ENCODE measurements around the gene CRABP1. TPM values are rescaled to one million over a fixed set of nuclear protein-coding genes. Genes with fewer than 3 reads are reported as not detected.
A peak's percentile ranks its signal among the peaks of the same experiment; 100 is the strongest.
"Not testable (repeated sequence)": the region's sequence is repeated elsewhere in the genome, so short reads cannot be mapped to it uniquely, and the experiment has no call there.

Gene CRABP1
- total and polyA plus RNA-seq, 3 experiments from 2014 or later: not detected

GRCh38 chr15:78366342-78366741, 26.2 kb downstream of the CRABP1 start:
- Mint-ChIP-seq H3K4me3 (no peak overlapping the region), H3K36me3 (no peaks in the 10 kb centered on the region), H3K27me3 (peaks cover 18 to 28% of the 10 kb centered on the region in 2 donors), H3K27ac (no peak overlapping the region), H3K4me1 (no peaks in the 10 kb centered on the region), H3K9me3 (no peaks in the 10 kb centered on the region)
- ChIA-PET POLR2A (no interaction called here), CTCF (no interaction called here)
- H3K4me1 ChIP-seq (ENCODE audit: insufficient read depth, low read length): no peaks in the 10 kb centered on the region
- no peaks in the 10 kb centered on the region for H3K36me3 ChIP-seq (ENCODE audit: insufficient read depth, low read length)
- no peak overlapping the region for H3K4me3 ChIP-seq (ENCODE audit: low read length)
- H3K9me3 ChIP-seq (ENCODE audit: low read length): no peaks in the 10 kb centered on the region
- DNase-seq: no peak
- H3K27me3 ChIP-seq (ENCODE audit: insufficient read depth, low read length, poor library complexity, severe bottlenecking): no peaks in the 10 kb centered on the region
- H3K27ac ChIP-seq (ENCODE audit: low read depth, low read length): no peak overlapping the region

- Mint-ChIP-seq H3K4me1 (no peaks in the 10 kb centered on the region), H3K9me3 (no peaks in the 10 kb centered on the region), H3K27ac (no peak overlapping the region), H3K27me3 (peaks cover 16 to 28% of the 10 kb centered on the region in 2 donors), H3K36me3 (no peaks in the 10 kb centered on the region), H3K4me3 (no peak overlapping the region)
- Histone ChIP-seq H3K4me3 (ENCODE audit: low read length) (no peak overlapping the region), H3K27me3 (ENCODE audit: insufficient read depth, low read length, poor library complexity, severe bottlenecking) (no peaks in the 10 kb centered on the region), H3K36me3 (ENCODE audit: insufficient read depth, low read length) (no peaks in the 10 kb centered on the region), H3K9me3 (ENCODE audit: low read length) (no peaks in the 10 kb centered on the region), H3K4me1 (ENCODE audit: insufficient read depth, low read length) (no peaks in the 10 kb centered on the region), H3K27ac (ENCODE audit: low read depth, low read length) (no peak overlapping the region)
- ChIA-PET POLR2A (no interaction called here), CTCF (no interaction called here)
- no peak for DNase-seq
Measured at GRCh38 chr15:78368651-78369050, 28.5 kb downstream of the CRABP1 start.

- Mint-ChIP-seq H3K4me3 (no peak overlapping the region), H3K9me3 (no peaks in the 10 kb centered on the region), H3K27ac (no peak overlapping the region), H3K27me3 (peaks cover 16 to 28% of the 10 kb centered on the region in 2 donors), H3K36me3 (no peaks in the 10 kb centered on the region), H3K4me1 (no peaks in the 10 kb centered on the region)
- Histone ChIP-seq H3K27ac (ENCODE audit: low read depth, low read length) (no peak overlapping the region), H3K4me3 (ENCODE audit: low read length) (no peak overlapping the region), H3K9me3 (ENCODE audit: low read length) (no peaks in the 10 kb centered on the region), H3K4me1 (ENCODE audit: insufficient read depth, low read length) (no peaks in the 10 kb centered on the region), H3K27me3 (ENCODE audit: insufficient read depth, low read length, poor library complexity, severe bottlenecking) (no peaks in the 10 kb centered on the region), H3K36me3 (ENCODE audit: insufficient read depth, low read length) (no peaks in the 10 kb centered on the region)
- CTCF ChIA-PET: no interaction called here
- no peak for DNase-seq
- POLR2A ChIA-PET: no interaction called here
Measured at GRCh38 chr15:78369161-78369560, 29.0 kb downstream of the CRABP1 start.

- no peak for DNase-seq
- ChIA-PET CTCF (no interaction called here), POLR2A (no interaction called here)
- no peaks in the 10 kb centered on the region for H3K27me3 ChIP-seq (ENCODE audit: insufficient read depth, low read length, poor library complexity, severe bottlenecking)
- no peak overlapping the region for H3K27ac ChIP-seq (ENCODE audit: low read depth, low read length)
- H3K9me3 ChIP-seq (ENCODE audit: low read length): no peaks in the 10 kb centered on the region
- Mint-ChIP-seq H3K9me3 (peaks cover 0 to under 1% (median 0%) of the 10 kb centered on the region in 5 donors), H3K4me1 (peaks cover 0 to under 1% (median 0%) of the 10 kb centered on the region in 3 donors), H3K27me3 (peaks cover 19 to 32% of the 10 kb centered on the region in 2 donors), H3K27ac (no peak overlapping the region), H3K36me3 (no peaks in the 10 kb centered on the region), H3K4me3 (no peak overlapping the region)
- no peak overlapping the region for H3K4me3 ChIP-seq (ENCODE audit: low read length)
- no peaks in the 10 kb centered on the region for H3K36me3 ChIP-seq (ENCODE audit: insufficient read depth, low read length)
- no peaks in the 10 kb centered on the region for H3K4me1 ChIP-seq (ENCODE audit: insufficient read depth, low read length)
Measured at GRCh38 chr15:78370013-78370412, 29.9 kb downstream of the CRABP1 start.

- Mint-ChIP-seq H3K4me1 (peaks cover 0 to 3% (median 0%) of the 10 kb centered on the region in 3 donors), H3K27me3 (peaks cover 11 to 24% of the 10 kb centered on the region in 2 donors), H3K36me3 (no peaks in the 10 kb centered on the region), H3K9me3 (peaks cover 0 to 2% (median 0%) of the 10 kb centered on the region in 5 donors), H3K4me3 (no peak overlapping the region), H3K27ac (no peak overlapping the region)
- Histone ChIP-seq H3K9me3 (ENCODE audit: low read length) (no peaks in the 10 kb centered on the region), H3K4me1 (ENCODE audit: insufficient read depth, low read length) (no peaks in the 10 kb centered on the region), H3K36me3 (ENCODE audit: insufficient read depth, low read length) (no peaks in the 10 kb centered on the region), H3K27me3 (ENCODE audit: insufficient read depth, low read length, poor library complexity, severe bottlenecking) (no peaks in the 10 kb centered on the region), H3K4me3 (ENCODE audit: low read length) (no peak overlapping the region), H3K27ac (ENCODE audit: low read depth, low read length) (no peak overlapping the region)
- ChIA-PET CTCF (no interaction called here), POLR2A (no interaction called here)
- DNase-seq: no peak
Measured at GRCh38 chr15:78372880-78373279, 32.7 kb downstream of the CRABP1 start.

- H3K27me3 Mint-ChIP-seq: peaks cover 5 to 10% of the 10 kb centered on the region in 2 donors
- Histone ChIP-seq H3K4me3 (ENCODE audit: low read length) (no peak overlapping the region), H3K9me3 (ENCODE audit: low read length) (no peaks in the 10 kb centered on the region), H3K4me1 (ENCODE audit: insufficient read depth, low read length) (no peaks in the 10 kb centered on the region), H3K27ac (ENCODE audit: low read depth, low read length) (no peak overlapping the region), H3K27me3 (ENCODE audit: insufficient read depth, low read length, poor library complexity, severe bottlenecking) (no peaks in the 10 kb centered on the region), H3K36me3 (ENCODE audit: insufficient read depth, low read length) (no peaks in the 10 kb centered on the region)
- no peaks in the 10 kb centered on the region for H3K36me3 Mint-ChIP-seq
- ChIA-PET POLR2A (no interaction called here), CTCF (no interaction called here)
- DNase-seq: no peak
- peaks cover 0 to 3% (median 0%) of the 10 kb centered on the region in 3 donors for H3K4me1 Mint-ChIP-seq
- peak overlapping the region in 1 of 7 donors; percentile 65 for H3K4me3 Mint-ChIP-seq
- H3K27ac Mint-ChIP-seq: peak overlapping the region in 1 of 8 donors; percentile 12
- H3K9me3 Mint-ChIP-seq: peaks cover 0 to 2% (median 0%) of the 10 kb centered on the region in 5 donors
Measured at GRCh38 chr15:78374436-78375393, 34.6 kb downstream of the CRABP1 start.

GRCh38 chr15:78380143-78380542, 40.0 kb downstream of the CRABP1 start:
- H3K4me1 ChIP-seq (ENCODE audit: insufficient read depth, low read length); H3K27me3 ChIP-seq (ENCODE audit: insufficient read depth, low read length, poor library complexity, severe bottlenecking); H3K4me3 ChIP-seq (ENCODE audit: low read length); H3K36me3 Mint-ChIP-seq; H3K4me1 Mint-ChIP-seq; H3K36me3 ChIP-seq (ENCODE audit: insufficient read depth, low read length); H3K27ac Mint-ChIP-seq; DNase-seq; H3K9me3 Mint-ChIP-seq; H3K9me3 ChIP-seq (ENCODE audit: low read length); POLR2A ChIA-PET; CTCF ChIA-PET; H3K4me3 Mint-ChIP-seq; H3K27ac ChIP-seq (ENCODE audit: low read depth, low read length): not testable (repeated sequence)
- H3K27me3 Mint-ChIP-seq: peaks cover 8 to 26% of the 10 kb centered on the region in 2 donors

- H3K27me3 Mint-ChIP-seq: peaks cover 16 to 41% of the 10 kb centered on the region in 2 donors
- no peak overlapping the region for H3K27ac ChIP-seq (ENCODE audit: low read depth, low read length)
- H3K9me3 ChIP-seq (ENCODE audit: low read length): no peaks in the 10 kb centered on the region
- H3K4me1 Mint-ChIP-seq: no peaks in the 10 kb centered on the region
- H3K4me3 Mint-ChIP-seq: no peak overlapping the region
- no peaks in the 10 kb centered on the region for H3K36me3 Mint-ChIP-seq
- ChIA-PET CTCF (no interaction called here), POLR2A (interaction anchor here (0.7 kb wide), 1 partner anchor 88 kb away, joined by 3 read pairs; no protein-coding TSS in a partner anchor)
- H3K27me3 ChIP-seq (ENCODE audit: insufficient read depth, low read length, poor library complexity, severe bottlenecking): no peaks in the 10 kb centered on the region
- H3K9me3 Mint-ChIP-seq: no peaks in the 10 kb centered on the region
- no peak overlapping the region for H3K4me3 ChIP-seq (ENCODE audit: low read length)
- no peaks in the 10 kb centered on the region for H3K36me3 ChIP-seq (ENCODE audit: insufficient read depth, low read length)
- no peak for DNase-seq
- H3K27ac Mint-ChIP-seq: no peak overlapping the region
- no peaks in the 10 kb centered on the region for H3K4me1 ChIP-seq (ENCODE audit: insufficient read depth, low read length)
Measured at GRCh38 chr15:78382114-78382880, 42.1 kb downstream of the CRABP1 start.
